Measurements from ENCODE around the gene VWA7.
"Not testable (repeated sequence)": the region's sequence is repeated elsewhere in the genome, so short reads cannot be mapped to it uniquely, and the experiment has no call there.

Gene VWA7, protein sequence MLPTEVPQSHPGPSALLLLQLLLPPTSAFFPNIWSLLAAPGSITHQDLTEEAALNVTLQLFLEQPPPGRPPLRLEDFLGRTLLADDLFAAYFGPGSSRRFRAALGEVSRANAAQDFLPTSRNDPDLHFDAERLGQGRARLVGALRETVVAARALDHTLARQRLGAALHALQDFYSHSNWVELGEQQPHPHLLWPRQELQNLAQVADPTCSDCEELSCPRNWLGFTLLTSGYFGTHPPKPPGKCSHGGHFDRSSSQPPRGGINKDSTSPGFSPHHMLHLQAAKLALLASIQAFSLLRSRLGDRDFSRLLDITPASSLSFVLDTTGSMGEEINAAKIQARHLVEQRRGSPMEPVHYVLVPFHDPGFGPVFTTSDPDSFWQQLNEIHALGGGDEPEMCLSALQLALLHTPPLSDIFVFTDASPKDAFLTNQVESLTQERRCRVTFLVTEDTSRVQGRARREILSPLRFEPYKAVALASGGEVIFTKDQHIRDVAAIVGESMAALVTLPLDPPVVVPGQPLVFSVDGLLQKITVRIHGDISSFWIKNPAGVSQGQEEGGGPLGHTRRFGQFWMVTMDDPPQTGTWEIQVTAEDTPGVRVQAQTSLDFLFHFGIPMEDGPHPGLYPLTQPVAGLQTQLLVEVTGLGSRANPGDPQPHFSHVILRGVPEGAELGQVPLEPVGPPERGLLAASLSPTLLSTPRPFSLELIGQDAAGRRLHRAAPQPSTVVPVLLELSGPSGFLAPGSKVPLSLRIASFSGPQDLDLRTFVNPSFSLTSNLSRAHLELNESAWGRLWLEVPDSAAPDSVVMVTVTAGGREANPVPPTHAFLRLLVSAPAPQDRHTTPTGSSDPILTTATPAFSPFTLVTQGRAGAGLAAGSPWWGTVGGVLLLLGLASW

GRCh38 chr6:31776989-31777666 lies at the start of gene VWA7:
VWA7 (minus strand) TSS chr6:31777328; CDS start chr6:31776779, 549 bp downstream.
- DNase-seq (ENCODE audit: low read depth in 2 of 2), result peak; percentile 68 to 77

DNA sequence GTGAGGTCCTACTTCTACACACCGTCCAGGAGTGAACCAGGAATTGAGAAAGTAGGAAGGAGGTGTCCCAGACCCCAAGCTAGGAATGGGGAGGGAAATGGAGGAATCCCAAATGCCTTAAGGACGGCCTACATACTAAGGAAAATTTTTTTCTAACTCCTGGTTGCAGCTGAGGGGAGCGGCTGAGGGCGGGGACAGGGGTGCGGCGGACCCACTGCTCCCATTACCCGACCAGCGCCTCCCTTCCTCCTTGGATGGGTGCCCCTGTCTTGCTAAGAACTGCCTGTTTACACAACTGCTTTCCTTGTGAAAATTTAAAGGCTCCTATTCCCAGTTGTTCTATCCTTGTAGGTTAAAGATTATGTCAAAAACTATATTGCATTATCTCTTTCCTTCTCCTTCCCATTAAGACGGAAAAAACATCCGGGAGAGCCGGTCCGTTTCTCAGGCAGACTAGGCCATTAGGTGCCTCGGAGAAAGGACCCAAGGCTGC lies 49.7 kb upstream of the VWA7 start:
- no peak for DNase-seq (ENCODE audit: low read depth in 2 of 2)

GRCh38 chr6:31825553-31825952 lies 48.4 kb upstream of the VWA7 start:
- DNase-seq (ENCODE audit: low read depth in 2 of 2), result no peak

- DNase-seq (ENCODE audit: low read depth in 2 of 2), result not testable (repeated sequence)
These were observed 46.6 kb upstream of the VWA7 start for GRCh38 chr6:31823592-31824196.

GRCh38 chr6:31822036-31822821 lies 45.1 kb upstream of the VWA7 start:
- DNase-seq (ENCODE audit: low read depth in 2 of 2), result peak; percentile 43 to 45

DNA sequence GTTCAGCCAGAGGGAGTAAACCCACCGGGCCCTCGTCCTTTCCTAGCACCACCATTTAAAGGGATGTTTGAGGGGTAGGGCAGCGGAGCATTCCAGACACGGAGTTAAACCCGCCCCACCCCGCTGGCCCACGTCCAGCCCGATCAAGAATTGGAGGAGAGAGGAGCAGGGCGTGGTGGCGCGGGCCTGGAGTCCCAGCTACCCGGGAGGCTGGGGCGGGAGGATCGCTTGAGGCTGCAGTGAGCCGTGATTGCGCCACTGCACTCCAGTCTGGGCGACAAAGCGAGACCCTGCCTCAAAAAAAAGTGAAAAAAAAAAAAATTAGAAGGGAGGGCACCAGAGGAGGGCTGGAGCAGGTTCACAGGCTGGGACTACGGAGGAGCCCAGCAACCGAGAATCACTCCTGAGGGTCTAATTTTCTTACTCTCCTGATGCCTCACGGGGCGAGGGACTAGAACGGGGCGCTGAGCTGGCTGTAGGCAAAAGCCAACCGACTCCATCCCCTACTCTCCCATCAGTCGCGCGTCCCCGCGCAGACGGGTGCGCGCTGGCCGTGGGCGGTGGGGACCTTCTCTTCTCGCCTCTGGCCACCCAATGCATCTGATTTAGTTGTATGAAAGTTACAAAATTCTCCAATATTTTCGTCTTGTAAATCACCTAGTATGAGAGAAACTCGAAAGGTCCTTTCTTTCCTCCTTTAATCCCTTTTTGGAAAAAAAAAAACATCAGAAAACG lies 44.3 kb upstream of the VWA7 start:
- peak; percentile 65 to 71 for DNase-seq (ENCODE audit: low read depth in 2 of 2)

DNA sequence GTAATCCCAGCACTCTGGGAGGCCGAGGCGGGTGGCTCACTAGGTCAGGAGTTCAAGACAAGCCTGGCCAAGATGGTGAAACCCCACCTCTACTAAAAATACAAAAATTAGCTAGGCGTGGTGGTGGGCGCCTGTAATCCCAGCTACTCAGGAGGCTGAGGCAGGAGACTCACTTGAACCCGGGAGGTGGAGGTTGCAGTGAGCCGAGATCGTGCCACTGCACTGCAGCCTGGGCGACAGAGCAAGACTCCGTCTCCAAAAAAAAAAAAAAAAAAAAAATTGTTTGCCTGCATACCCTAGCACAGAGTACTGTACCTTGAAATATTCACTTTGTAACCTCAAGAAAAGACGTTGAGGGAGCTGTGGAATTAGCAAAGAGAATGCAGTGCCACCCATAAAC lies 43.3 kb upstream of the VWA7 start:
- not testable (repeated sequence) for DNase-seq (ENCODE audit: low read depth in 2 of 2)

- DNase-seq (ENCODE audit: low read depth in 2 of 2), result no peak
These were observed 42.8 kb upstream of the VWA7 start for GRCh38 chr6:31819871-31820299.

DNA sequence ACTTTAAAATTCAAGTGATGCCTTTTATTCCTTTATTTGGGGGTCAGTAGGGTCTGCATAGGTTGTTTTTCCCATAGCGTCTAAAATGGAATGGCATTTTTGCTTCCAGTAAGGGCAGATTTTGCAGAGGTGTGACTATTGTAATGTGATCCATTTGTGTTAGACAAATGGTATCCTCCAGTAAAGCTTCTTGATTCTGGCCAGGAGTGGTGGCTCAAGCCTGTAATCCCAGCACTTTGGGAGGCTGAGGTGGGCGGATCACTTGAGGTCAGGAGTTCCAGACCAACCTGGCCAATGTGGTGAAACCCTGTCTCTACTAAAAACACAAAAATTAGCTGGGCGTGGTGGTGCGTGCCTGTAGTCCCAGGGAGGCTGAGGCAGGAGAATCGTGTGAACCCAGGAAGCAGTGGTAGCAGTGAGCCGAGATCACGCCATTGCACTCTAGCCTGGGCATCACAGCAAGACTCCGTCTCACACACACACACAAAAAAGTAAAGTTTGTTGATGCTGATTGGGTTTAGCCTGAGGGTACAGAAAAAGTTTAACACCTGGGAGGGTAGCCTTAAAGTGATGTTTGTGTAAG lies 40.9 kb upstream of the VWA7 start:
- DNase-seq (ENCODE audit: low read depth in 2 of 2), result not testable (repeated sequence)

- DNase-seq (ENCODE audit: low read depth in 2 of 2), result not testable (repeated sequence)
These were observed 40.2 kb upstream of the VWA7 start for GRCh38 chr6:31817133-31817928.

GRCh38 chr6:31815025-31815838 lies 38.1 kb upstream of the VWA7 start, which contains the start of the genes HSPA1A and HSPA1L:
HSPA1A (plus strand) TSS chr6:31815543; CDS start chr6:31815757, 214 bp downstream.
HSPA1L (minus strand) TSS chr6:31815283; CDS start chr6:31811972, 3,311 bp downstream.
- peak in 1 of 2 donors; percentile 62 for DNase-seq (ENCODE audit: low read depth in 2 of 2)

DNA sequence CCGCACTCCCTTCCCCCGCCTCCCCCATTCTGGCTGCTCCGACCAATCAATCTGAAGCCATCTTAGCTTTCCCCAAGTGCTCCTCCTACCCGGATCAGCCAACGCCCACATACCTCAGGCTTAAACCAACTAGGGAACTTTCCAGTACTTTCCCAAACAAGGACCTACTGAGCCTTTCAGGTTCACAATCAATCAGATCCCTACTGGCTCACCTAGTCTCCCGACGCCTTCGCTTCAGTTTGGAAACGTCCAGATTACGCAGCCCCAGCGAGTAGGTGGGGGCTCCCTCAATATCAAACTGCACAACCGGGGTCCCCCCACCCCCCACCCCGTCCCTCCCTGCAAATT lies 37.5 kb upstream of the VWA7 start:
- DNase-seq (ENCODE audit: low read depth in 2 of 2), result peak; percentile 60 to 62

DNA sequence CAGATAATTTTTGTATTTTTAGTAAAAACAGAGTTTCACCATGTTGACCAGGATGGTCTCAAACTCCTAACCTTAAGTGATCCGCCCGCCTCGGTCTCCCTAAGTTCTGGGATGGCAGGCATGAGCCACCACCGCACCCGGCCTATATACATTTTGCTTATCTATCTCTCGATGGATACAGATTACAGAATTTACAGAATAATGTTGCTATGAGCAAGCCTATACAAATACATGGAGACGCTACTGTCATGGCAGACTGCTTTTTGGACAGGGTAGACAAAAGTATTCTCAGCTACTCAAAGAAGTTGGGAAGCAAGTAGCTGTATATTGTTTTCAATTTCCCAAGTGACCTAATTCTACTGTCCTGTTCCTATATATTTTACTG lies 36.3 kb upstream of the VWA7 start:
- DNase-seq (ENCODE audit: low read depth in 2 of 2), result no peak

DNA sequence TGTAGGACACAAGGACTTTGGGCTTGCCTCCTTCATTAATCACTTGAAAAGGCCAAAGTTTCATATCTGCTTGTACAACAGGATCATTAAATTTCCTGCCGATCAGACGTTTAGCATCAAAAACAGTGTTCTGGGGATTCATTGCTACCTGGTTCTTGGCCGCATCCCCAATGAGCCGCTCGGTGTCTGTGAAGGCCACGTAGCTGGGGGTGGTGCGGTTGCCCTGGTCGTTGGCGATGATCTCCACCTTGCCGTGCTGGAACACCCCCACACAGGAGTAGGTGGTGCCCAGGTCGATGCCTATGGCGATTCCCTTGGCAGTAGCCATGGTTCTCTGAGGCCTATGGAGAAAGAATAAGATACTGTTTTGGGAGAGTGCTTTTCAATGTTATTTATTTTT lies 34.5 kb upstream of the VWA7 start:
- DNase-seq (ENCODE audit: low read depth in 2 of 2), result no peak

- DNase-seq (ENCODE audit: low read depth in 2 of 2), result not testable (repeated sequence)
These were observed 31.5 kb upstream of the VWA7 start for GRCh38 chr6:31808599-31808998.

DNA sequence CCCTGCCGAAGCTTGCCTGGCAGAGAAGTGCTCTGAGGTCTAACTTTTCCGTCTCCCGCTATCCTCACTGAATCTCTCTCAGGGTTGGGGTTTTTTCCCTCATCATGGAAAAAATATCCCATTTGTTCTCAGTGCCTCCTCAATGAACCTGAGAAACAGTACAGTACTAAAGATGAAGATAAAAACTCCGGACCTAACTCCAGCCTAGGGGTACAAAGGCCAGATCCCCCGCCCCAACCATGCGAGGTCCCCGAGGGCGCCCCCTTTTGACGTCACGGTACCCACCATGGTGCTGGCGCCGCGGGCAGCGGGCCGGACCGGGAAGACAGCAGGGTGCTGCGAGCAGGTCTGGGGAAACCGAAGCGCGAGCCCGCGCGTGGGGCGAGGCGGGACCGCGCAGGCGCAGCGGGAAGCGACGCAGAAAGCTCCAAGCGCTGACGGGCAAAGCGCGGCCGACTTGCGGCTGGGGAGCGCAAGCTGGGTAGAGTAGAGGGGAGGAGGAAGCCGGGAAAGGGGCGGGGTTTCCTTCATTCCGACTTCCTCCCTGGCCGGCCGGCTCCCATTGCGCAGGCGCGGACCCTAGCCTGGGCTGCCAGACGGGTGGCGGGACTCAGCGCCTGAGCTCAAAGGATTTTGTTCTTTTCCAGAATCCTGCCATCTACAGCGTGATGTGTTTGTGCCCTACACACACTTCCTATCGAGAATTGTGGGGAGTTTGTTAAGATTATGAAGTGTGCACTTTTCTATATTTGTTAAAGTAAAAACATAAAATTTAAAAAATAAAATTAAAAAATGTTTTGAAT lies 29.5 kb upstream of the VWA7 start, which contains the start of gene LSM2:
LSM2 (minus strand) TSS at position 497 of the 803 bp plus-strand sequence; CDS start at position 288, 209 bp downstream.
- peak; percentile 96 to 98 for DNase-seq (ENCODE audit: low read depth in 2 of 2)

Measured in stimulated activated CD8-positive, alpha-beta memory T cell treated with anti-CD3 and anti-CD28 coated beads, Interleukin-2, amount 100 ng/mL, for 48 hours (primary cell).